Transverse colon (tissue), 4 donors: Measurements from ENCODE around the gene PTPRN2. TPM values are rescaled to one million over a fixed set of nuclear protein-coding genes. Genes with fewer than 3 reads are reported as not detected.
A peak's percentile ranks its signal among the peaks of the same experiment; 100 is the strongest.

ENCODE experiments used
- DNase-seq: peaks from one replicate; pipeline ENCODE4 v3.0.0-alpha.2; 2019
- H3K27ac ChIP-seq, 4 donors: fragments of 200-600 bp; sonication (generic); 2 replicates each; pipeline ENCODE4 v1.5.1; 2016 to 2018; ENCODE audit warnings: inconsistent platforms in 4 of 4
- H3K27me3 ChIP-seq: fragments of 200-600 bp; sonication (generic); 2 replicates; pipeline ENCODE4 v1.5.1; 2017; ENCODE audit warnings: inconsistent platforms
- H3K36me3 ChIP-seq, 4 donors: fragments of 200-600 bp; sonication (generic); 2 replicates each; pipeline ENCODE4 v1.5.1; 2017 to 2019; ENCODE audit warnings: inconsistent platforms in 4 of 4
- H3K4me1 ChIP-seq, 4 donors: fragments of 200-600 bp; sonication (generic); 2 replicates each; pipeline ENCODE4 v1.5.1; 2017 to 2020; ENCODE audit warnings: inconsistent platforms in 4 of 4
- H3K4me3 ChIP-seq, 4 donors: fragments of 200-600 bp; sonication (generic); 1 replicate in 1 of 4; 2 replicates in 3 of 4; pipeline versions ENCODE4 v1.5.1 to v1.6.1; 2017 to 2019; ENCODE audit warnings: inconsistent platforms in 4 of 4
- H3K9me3 ChIP-seq, 2 donors: fragments of 200-600 bp; sonication (generic); 2 replicates each; pipeline ENCODE4 v1.5.1; 2017 to 2019; ENCODE audit warnings: inconsistent platforms in 2 of 2
- EP300 ChIP-seq: sonication (generic); formaldehyde crosslinking; IDR thresholded peaks from one replicate; pipeline ENCODE4 v1.6.1; 2017; ENCODE audit warnings: antibody characterized with exemption, low read depth
- POLR2A ChIP-seq: fragments of 450-650 bp; IDR thresholded peaks from one replicate; pipeline ENCODE4 v1.6.1; 2016; ENCODE audit warnings: antibody characterized with exemption, mild to moderate bottlenecking, moderate library complexity
- POLR2AphosphoS5 ChIP-seq, 3 donors: sonication (generic); formaldehyde crosslinking; IDR thresholded peaks; one replicate each; pipeline ENCODE4 v1.6.1; 2016; ENCODE audit warnings: antibody characterized with exemption in 3 of 3
- WGBS, 2 donors: methylation state at CpG; one replicate each; pipeline ENCODE4 v1.1.5; 2018; ENCODE audit warnings: low coverage in 1 of 2; 5-methylcytosine and 5-hydroxymethylcytosine counted together
- in situ Hi-C, 4 donors: fragments of 200-750 bp; cut with MboI; loops; one replicate each; pipeline versions ENCODE4 v1.15.0 to v1.15.1; 2017; ENCODE audit warnings: low sequenced_read_pairs in 3 of 4, low pct_ligation_motif_present in 1 of 4, low pct_unique_long_range_greater_than_20kb in 1 of 4
- intact Hi-C: fragments of 100-400 bp; cut with DNase I; formaldehyde crosslinking; loops from one replicate; pipeline ENCODE4 v1.15.1; 2023; ENCODE audit warnings: low total_unique reads
- total RNA-seq, 4 donors: library from RNA; depleted of rRNA; stranded (reverse); fragments of >200 nt; gene quantifications; one replicate each; pipeline ENCODE4 v1.1.0, GENCODE V29; 2016
- TF ChIP-seq, protein P1 (sequence below), 5 experiments: fragments of 200-600 bp in 3 of 5; fragments of 450-650 bp in 2 of 5; sonication (generic) in 3 of 5; IDR thresholded peaks; 1 replicate in 2 of 5; 2 replicates in 3 of 5; pipeline ENCODE4 v1.5.1; 2016 to 2017; ENCODE audit warnings: antibody characterized with exemption in 5 of 5, inconsistent platforms in 3 of 5, mild to moderate bottlenecking in 2 of 5, moderate library complexity in 1 of 5

PTPRN2 gene
- total RNA-seq, 4 donors from 2014 or later, result 15.4 to 31.1 (median 21.8) TPM

DNA sequence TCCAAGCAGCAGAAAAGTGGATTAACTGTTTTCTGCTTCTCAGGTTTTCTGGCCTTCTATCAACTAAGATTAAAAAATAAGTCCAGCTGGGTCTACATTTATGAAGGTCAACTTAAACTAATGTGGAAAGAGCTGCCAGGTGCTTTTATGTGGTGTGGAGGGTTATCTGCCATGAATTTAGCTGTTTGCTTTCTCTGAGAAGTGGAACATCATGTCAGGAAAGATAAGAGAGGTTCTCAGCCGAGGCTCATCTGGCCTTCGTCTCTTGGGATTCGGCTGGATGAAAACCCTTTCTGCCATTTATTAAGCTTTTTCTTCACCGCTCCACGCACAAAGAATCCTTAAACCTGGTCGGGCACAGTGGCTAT, 5.5 kb downstream of the PTPRN2 start:
- Histone ChIP-seq H3K4me1 (peaks cover 7 to 20% (median 16%) of the 10 kb centered on the region in 4 donors), H3K27me3 (peaks cover 44% of the 10 kb centered on the region), H3K27ac (peak overlapping the region; percentile 59 to 76 (median 64)), H3K4me3 (no peak overlapping the region), H3K36me3 (no peaks in the 10 kb centered on the region), H3K9me3 (peaks cover 0 to 7% of the 10 kb centered on the region in 2 donors)
- intact Hi-C loops (no loop called here), in situ Hi-C loops (no loop called here)
- no peak for TF ChIP-seq EP300
- TF ChIP-seq, protein P1, sequence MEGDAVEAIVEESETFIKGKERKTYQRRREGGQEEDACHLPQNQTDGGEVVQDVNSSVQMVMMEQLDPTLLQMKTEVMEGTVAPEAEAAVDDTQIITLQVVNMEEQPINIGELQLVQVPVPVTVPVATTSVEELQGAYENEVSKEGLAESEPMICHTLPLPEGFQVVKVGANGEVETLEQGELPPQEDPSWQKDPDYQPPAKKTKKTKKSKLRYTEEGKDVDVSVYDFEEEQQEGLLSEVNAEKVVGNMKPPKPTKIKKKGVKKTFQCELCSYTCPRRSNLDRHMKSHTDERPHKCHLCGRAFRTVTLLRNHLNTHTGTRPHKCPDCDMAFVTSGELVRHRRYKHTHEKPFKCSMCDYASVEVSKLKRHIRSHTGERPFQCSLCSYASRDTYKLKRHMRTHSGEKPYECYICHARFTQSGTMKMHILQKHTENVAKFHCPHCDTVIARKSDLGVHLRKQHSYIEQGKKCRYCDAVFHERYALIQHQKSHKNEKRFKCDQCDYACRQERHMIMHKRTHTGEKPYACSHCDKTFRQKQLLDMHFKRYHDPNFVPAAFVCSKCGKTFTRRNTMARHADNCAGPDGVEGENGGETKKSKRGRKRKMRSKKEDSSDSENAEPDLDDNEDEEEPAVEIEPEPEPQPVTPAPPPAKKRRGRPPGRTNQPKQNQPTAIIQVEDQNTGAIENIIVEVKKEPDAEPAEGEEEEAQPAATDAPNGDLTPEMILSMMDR (IDR thresholded peaks at IDR 0.05), result no peak
- no peak for TF ChIP-seq POLR2AphosphoS5 (IDR thresholded peaks at IDR 0.05)
- TF ChIP-seq POLR2A, result no peak
- no peak for DNase-seq
- WGBS, 2 donors, result 45 to 52% methylated on average over 2 to 6 of the region's 6 CpGs

DNA sequence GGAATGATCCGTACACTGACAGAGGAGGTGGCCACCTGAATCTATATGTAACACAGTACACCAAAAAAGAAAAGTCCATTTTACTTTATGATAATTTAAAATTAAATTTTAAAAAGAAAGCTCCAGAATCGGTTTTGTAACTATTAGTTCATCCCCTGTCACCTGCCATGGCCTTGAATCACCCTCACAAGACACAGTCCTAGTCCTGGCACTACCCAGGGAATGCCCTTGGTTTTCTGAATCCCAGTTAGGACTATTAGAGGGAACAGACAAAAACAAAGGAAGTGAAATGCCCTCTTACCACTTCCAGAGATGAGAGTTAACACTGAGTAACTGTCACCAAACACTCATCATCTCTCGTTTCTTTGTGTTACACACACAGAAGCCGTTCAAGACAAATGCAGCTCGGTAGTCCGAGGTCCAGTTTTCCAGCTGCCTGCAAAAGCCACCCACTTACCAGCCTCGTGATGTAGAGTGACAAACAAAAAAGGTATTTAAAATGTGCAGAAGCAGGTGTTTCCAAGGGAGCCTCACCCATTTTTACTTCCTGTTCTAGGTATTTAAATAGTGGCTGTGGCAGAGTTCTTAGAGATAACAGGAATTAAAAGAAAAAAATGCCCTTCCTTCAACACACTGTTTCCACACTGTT, 6.1 kb downstream of the PTPRN2 start:
- peaks cover 40% of the 10 kb centered on the region for H3K27me3 ChIP-seq
- in situ Hi-C loops (no loop called here), intact Hi-C loops (no loop called here)
- DNase-seq, result peak; percentile 46
- no peak for TF ChIP-seq POLR2A
- TF ChIP-seq POLR2AphosphoS5 (IDR thresholded peaks at IDR 0.05), result peak in 1 of 3 donors; percentile 38
- H3K9me3 ChIP-seq, result peaks cover 0 to 7% of the 10 kb centered on the region in 2 donors
- H3K36me3 ChIP-seq, result no peaks in the 10 kb centered on the region
- H3K4me1 ChIP-seq, result peaks cover 1 to 15% (median 11%) of the 10 kb centered on the region in 4 donors
- WGBS, 2 donors, result 42 to 43% methylated on average over 6 to 7 of the region's 7 CpGs
- H3K27ac ChIP-seq, result peak overlapping the region; percentile 59 to 76 (median 64)
- H3K4me3 ChIP-seq, result no peak overlapping the region

DNA sequence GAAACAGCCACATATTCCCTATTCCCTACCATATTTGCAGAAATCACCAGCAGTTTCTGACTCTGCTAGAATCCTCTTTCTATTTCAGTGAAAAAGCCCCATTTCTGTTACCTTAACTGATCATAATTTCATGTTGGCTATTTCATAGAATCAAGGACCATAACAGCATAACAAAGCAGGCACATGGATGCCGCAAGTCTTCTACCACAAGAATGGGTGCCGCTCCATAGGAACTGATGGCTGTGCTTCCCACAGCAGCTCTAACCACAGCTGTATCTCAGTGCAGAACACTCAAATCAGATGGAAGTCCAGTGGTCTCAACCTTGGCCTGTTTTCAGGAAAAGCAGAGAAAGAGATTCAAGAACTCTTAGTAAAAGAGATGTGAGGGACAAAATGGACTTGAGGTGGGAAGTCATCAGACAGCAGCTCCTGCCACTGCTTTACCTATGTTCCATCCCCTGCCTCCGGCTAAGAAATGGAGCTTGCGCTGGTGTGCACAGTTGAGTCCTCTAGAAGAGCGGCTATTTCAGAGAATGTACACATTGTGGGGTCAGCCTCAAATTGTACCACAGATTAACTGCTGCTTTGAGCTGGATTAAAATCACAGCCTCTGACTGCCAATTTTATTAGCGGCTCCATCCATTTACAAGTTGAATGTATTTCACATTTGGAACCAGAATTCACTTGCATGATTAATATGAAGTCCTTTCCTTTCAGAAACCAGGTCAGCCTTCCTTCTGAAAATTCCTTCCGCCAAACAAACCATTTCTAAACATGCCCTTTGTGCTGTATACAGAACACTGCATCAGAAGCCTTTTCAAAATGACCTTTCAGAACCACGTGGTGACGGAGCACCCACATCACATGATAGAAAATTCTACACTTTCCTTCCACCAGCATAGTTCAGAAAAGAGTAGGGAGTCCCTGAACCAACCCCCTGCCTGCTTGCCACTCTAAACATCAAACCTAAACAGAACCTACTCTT, 7.7 kb downstream of the PTPRN2 start:
- Histone ChIP-seq H3K4me1 (peaks cover 0 to 7% (median 3%) of the 10 kb centered on the region in 4 donors), H3K36me3 (no peaks in the 10 kb centered on the region), H3K9me3 (peaks cover 0 to 7% of the 10 kb centered on the region in 2 donors), H3K27ac (no peak overlapping the region), H3K4me3 (no peak overlapping the region), H3K27me3 (peaks cover 24% of the 10 kb centered on the region)
- no peak for DNase-seq
- WGBS, 2 donors, result 92 to 94% methylated on average over 5 to 9 of the region's 9 CpGs
- TF ChIP-seq POLR2A (no peak), POLR2AphosphoS5 (IDR thresholded peaks at IDR 0.05) (no peak), EP300 (no peak)
- TF ChIP-seq, protein P1 (IDR thresholded peaks at IDR 0.05), result no peak
- in situ Hi-C loops (no loop called here), intact Hi-C loops (no loop called here)

DNA sequence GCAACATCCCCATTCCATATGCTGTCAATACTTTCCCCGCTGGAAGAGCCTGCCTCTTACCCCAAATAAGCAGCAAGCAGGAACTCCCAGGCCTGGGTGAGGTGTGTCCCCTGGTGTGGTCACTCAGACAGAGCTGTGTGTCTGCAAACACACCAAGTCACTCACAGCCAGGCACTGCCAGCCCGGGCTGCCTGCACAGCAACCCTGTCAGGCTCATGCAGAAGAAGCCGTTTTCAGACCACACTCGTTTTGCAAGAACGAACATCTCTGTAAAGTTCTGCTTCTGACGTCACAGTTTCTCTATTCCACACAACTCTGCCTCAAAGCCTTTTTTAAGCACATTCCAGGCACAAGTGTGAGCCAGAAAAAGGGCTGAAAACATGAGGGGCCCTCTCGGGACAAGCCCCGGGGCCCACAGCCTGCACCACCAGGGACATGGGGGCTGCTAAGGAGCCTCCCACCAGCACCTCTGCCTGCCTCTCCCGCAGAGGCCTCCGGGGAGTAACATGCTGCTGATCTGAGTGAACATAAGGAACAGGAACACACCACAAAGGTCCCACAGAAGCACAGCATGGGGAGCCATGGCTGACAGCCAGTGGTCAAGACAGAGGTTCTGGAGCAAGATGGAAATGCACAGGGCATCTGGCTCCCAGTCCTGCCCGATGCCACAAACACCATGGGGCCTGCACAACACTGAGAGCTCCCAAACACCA, 11.4 kb downstream of the PTPRN2 start:
- in situ Hi-C loops (no loop called here), intact Hi-C loops (no loop called here)
- WGBS, 2 donors, result 43 to 73% methylated on average over 4 to 11 of the region's 11 CpGs
- no peak for TF ChIP-seq EP300
- Histone ChIP-seq H3K4me3 (no peak overlapping the region), H3K36me3 (no peaks in the 10 kb centered on the region), H3K27ac (no peak overlapping the region), H3K9me3 (peaks cover 0 to 7% of the 10 kb centered on the region in 2 donors), H3K27me3 (no peaks in the 10 kb centered on the region), H3K4me1 (no peaks in the 10 kb centered on the region)
- DNase-seq, result no peak
